GM19240 (cell line): Measurements from ENCODE around the gene RBM12.

Experiments used
- DNase-seq: peaks from one replicate; pipeline ENCODE4 v3.0.0; 2011; ENCODE audit warnings: low spot score; ENCODE audit not compliant: insufficient read length

Gene RBM12

GRCh38 chr20:35626386-35627001, 38.2 kb downstream of the RBM12 start:
- no peak for DNase-seq

DNA sequence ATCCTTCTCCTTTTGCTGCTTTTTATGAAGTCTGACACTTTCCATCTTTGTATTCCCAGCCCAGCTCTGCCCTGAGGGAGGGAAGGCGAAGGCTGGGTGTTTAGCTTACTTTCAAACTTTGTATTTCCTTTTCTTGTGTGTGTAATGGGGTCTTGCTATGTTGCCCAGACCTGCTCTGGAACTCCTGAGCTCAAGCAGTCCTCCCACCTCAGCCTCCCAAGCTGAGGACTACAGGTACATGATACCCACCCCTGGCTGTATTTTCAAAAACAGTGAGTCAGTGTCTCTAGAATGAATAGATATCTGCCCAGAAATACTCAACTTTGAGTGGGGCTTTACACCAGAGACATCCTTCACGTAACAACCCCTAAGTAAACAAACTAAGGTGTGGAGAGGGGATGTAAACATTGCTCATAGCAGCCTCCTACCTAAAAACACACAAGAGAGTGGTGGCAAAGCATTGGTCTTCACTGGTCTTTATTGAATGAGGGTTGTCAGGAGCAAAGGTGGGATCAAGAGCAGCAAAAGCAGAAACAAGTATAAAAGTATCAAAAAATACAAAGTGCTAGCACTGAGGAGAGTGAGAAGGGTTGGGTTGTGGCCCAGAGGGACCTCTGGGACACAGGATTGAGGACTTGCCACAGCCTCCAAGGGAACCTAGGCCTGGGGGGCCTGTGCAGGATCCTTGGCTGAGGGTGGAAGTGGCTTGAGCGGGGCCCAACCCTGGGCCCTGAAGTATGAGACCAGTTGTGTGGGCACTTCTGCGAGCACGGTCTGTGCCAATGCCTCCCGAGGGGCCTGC, 38.9 kb downstream of the RBM12 start:
- no peak for DNase-seq

DNA sequence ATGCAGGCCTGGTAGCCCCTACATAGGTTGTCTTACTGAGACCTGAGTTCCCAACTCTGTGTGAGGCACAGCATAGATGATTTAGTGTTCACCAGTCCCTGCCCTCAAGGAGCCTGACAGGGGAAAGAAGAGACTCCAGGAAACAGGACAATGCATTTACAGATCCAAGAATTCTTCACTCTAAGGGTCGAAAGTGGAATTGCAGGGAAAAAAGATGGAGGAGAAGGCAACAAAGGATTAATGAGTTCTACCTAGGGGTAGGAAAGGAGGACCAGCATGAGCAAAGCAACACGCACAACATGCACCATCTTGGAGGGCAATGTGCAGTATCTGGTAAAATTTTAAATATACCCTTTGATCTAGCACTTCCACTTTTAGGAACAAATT, 43.1 kb downstream of the RBM12 start:
- DNase-seq, result no peak

DNA sequence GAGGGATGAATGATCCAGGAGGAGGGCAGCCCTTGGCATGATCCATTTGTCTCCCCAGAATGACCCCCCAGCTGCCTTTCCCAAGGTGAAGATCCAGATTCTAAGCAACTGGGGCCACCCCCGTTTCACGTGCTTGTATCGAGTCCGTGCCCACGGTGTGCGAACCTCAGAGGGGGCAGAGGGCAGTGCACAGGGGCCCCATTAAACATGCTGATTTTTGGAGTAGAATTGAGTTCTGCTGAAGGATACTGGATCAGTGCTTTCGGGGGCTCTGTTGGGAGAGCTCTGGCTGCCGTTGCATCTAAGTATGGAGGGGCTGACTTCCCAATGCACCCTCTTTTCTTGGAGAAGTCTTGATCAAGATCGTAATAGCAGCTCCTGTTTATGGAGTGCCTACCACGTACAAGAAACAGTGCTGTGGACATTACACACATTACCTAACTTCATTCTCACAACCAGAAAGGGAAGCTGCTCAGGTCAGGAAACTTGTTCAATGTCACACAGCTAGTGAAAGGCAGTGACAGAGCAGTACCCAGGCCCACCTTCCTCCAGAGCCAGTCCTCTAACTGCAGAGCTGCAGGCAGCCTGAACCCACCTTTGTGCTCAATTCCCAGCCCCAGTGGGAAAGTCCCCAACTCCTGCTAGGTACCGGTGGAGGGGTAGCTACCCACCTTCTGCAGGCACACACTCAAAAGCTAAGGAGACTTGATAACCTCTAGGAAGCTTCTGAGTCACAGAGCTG, 43.7 kb downstream of the RBM12 start:
- DNase-seq, result no peak

- DNase-seq, result peak; percentile 47
Observed at GRCh38 chr20:35619196-35620095, 45.3 kb downstream of the RBM12 start.

DNA sequence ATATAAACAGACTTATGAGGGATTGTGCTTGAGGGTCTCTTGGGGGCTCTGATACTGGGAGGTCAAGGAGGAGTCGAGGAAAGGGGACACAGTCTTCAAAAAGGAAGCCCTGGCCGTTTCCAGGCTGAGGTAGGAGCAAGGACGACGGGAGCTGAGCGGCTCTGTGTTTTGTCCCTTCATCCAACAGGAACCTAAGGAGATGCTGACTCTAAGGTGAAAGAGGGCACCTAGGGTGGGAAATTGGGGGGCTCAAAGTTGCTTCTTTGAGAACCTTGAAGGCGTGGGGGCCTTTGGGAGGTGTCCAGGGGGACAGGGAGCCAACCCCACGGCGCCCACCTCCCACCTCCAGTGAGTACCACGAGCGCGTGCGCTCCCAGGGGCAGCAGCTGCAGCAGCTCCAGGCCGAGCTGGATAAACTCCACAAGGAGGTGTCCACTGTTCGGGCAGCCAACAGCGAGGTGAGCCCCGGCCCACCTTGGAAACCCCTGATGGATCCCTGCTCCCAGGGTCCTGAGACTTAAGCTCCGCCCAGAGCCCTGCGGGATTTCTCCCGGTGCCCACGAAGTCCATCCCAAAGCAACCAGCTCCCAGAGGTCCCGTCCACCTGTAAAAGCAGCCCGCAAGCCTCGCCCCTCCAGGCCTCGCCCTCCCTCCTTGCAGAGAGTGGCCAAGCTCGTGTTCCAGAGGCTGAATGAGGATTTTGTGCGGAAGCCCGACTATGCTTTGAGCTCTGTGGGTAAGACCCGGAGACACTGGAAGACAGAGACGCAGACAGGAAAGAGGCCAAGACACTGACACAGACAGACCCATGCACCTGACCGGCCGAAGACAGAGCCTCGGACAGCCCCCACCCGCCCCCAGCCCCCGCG, 46.2 kb downstream of the RBM12 start:
- no peak for DNase-seq

GRCh38 chr20:35617397-35618262, 47.1 kb downstream of the RBM12 start:
- no peak for DNase-seq

DNA sequence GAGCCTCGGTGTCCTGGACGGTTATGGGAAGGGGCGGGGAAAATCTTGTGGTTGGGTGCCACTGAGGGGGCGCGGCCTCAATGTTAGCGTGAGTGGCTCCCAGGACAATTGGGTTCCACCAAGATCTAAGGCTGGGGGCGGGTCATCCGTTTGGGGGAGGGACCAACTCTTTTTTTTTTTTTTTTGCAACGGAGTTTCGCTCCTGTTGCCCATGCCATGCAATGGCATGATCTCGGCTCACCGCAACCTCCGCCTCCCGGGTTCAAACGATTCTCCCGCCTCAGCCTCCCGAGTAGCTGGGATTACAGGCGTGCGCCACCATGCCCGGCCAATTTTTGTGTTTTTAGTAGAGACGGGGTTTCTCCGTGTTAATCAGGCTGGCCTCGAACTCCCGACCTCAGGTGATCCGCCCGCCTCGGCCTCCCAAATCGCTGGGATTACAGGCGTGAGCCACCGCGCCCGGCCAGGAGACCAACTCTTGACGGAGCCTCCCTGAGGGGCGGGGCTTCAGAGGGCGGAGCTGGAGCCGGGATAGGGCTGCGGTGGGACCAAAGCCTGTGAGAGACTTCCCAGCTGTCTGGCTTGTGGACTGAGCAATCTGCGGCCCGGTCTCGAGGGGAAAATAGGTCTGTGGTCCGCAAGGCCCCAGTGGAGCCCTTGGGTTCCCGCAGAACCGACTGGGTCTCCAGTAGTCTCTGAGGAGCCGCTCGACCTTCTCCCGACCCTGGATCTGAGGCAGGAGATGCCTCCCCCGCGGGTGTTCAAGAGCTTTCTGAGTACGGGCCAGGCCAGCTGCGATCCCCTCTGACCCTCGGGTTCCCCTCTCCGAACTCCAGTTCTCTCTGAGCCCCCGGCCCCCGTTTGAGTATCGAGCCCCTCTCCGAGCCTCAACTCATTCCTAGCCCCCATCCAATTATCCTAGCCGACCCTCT, 48.0 kb downstream of the RBM12 start:
- no peak for DNase-seq

- DNase-seq, result peak; percentile 80
Observed at GRCh38 chr20:35615667-35616464, 48.8 kb downstream of the RBM12 start, which contains the start of gene SPAG4. Gene SPAG4 (plus strand): TSS chr20:35615829. CDS start chr20:35616004, 175 bp downstream.

DNA sequence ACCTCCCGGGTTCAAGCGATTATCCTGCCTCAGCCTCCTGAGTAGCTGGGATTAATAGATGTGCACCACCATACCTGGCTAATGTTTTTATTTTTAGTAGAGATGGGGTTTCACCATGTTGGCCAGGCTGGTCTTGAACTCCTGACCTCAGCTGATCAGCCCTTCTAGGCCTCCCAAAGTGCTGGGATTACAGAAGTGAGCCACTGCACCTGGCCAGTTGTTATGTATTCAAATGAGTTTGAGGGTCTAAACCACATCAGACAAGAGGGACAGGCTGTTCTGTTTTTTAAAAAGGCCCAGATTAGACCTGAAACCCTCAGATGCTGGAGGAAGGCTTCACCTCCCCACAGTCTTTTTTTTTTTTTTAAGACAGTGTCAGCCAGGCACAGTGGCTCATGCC, 53.2 kb downstream of the RBM12 start:
- DNase-seq, result peak; percentile 61

GRCh38 chr20:35610833-35611427, 53.8 kb downstream of the RBM12 start:
- DNase-seq, result no peak

DNA sequence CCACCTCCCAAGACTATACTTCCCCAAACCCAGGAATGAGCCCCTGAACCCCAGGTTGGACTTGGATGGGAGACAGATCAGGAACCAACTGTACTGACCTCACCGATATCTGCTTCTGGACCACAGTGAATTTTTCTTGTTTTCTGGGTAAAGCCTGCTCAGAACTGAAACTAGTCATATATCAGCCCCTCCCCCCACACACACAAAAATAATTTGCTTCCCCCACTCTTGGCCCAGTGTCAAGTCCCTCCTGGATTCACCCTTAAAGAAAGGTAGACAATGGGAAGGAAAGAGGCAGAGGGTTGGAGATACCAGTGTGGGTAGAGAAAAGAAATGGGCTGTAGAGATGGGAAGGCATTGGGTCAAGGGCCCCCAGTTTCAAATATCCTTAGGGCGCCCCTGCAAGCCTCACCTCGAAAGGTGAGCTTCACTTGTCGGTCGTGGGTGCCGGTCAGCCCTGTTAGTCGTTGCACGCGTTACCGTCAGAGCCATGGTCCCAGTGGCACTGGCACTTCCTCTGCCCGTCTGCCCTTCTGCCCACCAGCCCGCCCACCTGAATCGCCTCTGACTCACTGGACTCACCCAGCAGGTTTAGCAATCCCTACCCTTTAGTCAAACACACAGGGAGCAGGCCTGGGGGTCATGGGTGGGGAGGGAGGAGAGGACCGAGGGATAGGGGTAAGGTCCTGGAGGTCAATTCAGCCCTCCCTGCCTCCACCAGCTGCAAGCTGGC, 57.5 kb downstream of the RBM12 start:
- DNase-seq, result no peak

DNA sequence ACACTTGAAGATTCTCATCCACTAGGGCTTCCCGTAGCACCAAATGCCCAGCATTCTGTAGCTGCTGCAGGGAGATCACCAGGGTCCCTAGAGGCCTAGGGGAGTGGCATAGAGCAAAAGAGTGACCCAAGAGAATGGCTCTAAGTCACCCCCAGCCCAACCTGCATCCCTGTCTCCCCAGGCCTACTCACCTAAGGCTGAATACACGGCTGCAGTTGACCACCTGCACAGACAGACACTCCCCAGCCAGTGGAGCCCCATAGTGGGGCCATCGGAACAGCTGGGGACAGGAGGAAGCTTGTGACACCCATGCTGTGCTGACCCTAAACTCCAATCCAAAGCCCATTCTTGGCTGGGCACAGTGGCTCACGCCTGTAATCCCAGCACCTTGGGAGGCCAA, 58.6 kb downstream of the RBM12 start:
- DNase-seq, result no peak

GRCh38 chr20:35604449-35604747, 60.3 kb downstream of the RBM12 start:
- no peak for DNase-seq

GRCh38 chr20:35603695-35604448, 60.8 kb downstream of the RBM12 start:
- no peak for DNase-seq
